GM18526 (cell line): Measurements from ENCODE around the gene C7orf57.

Source experiments
- POLR2A ChIP-seq: IDR thresholded peaks from 3 replicates; pipeline ENCODE4 v1.6.1; 2011; ENCODE audit not compliant: insufficient read length; ENCODE audit errors: extremely low read depth

Gene C7orf57

DNA sequence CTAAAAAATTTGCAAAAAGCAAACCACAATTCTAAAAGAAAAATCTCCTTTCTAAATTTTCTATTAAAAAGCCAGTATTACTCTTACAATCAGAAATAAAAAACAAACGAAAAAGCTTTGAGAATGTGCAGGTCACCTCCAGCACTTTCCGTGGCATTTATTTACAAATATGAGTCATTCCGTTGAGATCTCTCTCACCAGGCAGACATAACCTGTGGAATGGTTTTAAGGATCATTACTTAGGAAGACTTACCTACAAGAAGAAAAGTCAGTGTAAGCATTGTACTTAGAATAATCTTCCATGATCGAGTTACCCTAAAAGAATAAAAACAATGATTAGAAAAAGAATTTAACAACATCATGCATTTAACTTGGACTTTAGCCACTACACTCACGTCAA is 9.7 kb upstream of the C7orf57 start:
- no peak for TF ChIP-seq POLR2A

DNA sequence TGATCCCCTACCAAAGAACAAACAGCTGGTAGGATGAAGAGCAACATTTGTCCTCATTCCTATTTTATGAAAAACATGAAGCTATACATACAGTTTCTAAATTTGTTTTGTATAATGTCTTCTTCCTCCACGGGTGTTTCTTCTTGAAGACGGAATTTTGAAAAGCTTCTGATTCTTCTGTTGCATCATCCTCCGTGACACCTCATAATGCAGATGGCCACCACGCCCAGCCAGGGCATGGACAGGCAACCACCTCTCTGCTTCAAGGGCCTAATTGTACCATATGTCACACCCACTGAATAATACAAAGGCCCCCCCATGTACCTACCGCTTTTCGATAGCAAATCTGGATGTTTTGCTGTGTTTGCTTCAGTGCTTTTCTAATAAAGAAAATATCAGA is 6.4 kb upstream of the C7orf57 start, which contains the start of gene SUN3:
Gene SUN3, minus strand, starts transcription at position 170 of the 400 bp plus-strand sequence. Its CDS starts 169 bp downstream, at position 1.
- no peak for TF ChIP-seq POLR2A

DNA sequence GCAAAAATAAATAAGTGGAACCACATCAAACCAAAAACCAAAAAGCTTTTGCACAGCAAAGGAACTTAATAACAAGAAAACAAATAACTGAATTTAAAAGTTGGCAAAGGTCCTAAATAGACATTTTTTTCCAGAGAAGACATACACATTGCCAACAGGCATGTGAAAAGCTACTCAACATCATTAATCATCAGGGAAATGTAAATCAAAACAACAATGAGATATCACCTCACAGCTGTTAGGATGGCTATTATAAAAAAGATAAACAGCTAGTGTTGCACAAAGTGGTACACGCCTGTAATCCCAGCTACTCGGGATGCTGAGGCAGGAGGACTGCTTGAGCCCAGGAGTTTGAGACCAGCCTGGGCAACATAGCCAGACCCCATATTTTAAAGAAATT is 4.2 kb upstream of the C7orf57 start:
- TF ChIP-seq POLR2A: no peak

DNA sequence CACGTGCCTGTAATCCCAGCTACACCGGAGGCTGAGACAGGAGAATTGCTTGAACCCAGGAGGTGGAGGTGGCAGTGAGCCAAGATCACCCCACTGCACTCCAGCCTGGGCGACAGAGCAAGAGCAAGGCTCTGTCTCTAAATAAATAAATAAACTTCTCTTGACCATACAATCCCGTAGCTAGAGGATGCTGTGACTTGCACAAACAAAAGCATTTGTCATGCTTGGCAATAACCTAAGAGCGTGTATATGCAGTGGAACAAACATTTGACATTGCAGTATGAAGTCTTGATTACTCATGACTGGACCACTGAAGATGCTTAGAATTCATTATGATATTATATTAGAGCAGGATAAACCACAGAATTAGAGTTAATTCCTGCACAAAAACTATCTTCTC is 1.4 kb upstream of the C7orf57 start:
- TF ChIP-seq POLR2A: no peak

DNA sequence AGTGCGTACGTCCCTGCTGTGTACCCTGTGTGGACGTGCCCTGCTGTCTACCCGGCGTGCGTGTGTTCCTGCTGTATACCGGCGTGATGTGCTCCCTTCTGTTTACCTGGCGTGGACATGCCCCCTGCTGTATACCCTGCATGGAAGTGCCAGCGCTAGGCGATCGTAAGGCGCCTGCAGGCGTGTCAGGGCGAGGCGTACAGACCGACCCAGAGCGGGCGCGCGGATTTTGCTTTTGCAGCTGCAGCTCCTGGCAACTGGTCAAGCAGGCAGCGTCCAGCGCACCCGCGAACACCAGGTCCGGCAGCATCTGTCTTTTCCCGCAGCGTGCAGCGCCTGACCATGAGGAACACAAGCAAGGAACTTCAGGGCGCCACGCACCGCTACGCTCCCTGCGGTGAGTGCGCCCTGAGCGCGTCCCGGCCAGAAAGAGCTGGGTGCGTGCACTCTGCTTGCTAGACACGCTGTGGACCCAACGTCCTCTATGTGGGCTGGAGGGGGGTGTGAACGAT is 680 bp downstream of the C7orf57 start:
- no peak for TF ChIP-seq POLR2A

DNA sequence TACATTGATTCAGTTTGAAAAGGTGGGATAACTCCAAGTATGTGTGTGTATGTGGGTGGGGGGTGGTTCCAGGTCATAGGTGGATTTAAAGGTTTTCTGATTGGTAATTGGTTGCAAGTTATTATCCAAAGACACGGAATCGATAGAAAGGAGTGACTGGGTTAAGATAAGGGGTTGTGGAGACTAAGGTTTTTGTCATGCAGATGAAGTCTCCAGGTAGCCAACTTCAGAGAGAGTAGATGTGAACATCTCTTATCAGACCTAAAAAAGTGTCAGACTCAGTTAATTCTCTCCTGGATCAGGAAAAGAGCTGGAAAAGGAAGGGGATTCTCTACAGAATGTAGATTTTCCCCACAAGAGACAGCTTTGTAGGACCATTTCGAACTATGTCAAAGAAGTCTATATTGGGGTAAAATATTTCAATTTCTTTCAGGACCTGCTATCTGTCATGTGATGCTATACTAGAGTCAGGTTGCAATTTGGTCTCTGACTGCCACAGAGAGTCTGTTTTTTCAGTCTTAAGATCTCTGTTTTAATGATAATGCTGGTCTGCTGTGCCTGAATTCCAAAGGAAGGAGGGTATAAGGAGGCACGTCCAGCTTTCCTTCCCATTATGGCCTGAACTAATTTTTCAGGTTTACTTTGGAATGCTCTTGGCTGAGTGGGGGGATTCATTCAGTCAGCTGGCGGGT is 3.6 kb downstream of the C7orf57 start:
- TF ChIP-seq POLR2A: no peak

DNA sequence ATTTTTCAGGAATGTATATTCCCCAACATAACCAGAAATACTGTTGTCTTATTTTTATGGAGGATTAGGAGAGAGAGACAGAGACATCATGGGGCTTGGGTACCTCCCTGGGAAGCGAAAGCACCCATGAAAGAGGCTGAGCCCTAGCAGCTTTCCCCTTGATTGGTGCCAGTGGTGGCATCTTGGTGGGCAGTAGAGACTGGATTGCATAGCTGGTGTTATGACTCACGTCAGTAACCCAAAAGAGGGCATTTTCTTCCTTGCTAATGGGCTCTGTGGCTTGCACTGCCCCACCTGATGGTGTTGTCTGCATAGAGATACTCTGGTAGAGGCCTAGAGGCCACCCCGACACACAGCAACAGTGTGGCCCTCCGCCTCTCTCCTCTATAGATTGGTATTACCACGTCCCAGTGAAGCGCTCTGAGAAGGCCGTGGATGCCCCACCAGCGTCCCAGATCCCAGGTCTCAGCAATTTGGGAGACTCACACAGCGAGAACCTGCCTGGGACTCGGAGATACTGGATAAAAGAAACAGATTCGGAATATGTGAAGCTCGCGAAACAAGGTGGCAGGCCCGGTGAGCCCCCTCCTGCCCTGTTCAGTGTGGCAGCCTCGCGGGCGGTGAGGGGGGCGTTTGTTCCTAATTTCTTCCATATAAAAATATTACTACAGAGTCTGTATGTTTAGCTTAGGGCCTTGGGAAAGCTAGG is 5.8 kb downstream of the C7orf57 start:
- no peak for TF ChIP-seq POLR2A

DNA sequence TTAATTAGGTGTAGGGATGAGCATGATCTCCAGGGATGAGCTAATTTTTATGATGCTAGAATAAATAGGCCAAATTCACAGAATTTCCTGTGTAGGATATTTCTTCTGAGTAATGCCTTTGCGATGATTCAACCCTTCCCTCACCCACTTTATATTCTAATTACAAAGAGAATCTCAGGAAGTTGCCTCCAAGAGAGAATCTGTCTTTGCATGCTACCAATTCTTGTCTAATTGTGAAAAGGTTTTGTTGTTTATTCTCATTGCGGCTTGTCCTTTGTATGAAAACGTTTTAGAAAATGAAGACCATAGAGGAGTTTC is 6.3 kb downstream of the C7orf57 start:
- no peak for TF ChIP-seq POLR2A

DNA sequence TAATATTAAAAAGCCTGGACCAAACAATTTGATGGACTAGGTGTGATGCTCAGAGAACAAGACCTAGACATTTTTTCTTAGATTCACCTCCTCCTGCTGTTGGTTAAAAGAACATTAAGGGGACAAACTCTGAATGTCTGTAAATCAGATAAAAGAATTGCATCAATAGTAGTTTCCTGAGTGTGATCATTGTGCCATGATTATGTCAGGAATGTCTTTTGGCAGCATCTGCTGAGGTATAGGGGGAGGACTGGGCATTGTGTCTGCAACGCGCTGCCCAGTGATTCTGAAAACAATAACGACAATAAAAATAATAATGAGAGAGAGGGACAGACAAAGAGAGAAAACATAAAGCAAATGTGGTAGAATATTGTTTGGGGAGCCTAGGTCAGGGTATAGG is 6.9 kb downstream of the C7orf57 start:
- TF ChIP-seq POLR2A: no peak

DNA sequence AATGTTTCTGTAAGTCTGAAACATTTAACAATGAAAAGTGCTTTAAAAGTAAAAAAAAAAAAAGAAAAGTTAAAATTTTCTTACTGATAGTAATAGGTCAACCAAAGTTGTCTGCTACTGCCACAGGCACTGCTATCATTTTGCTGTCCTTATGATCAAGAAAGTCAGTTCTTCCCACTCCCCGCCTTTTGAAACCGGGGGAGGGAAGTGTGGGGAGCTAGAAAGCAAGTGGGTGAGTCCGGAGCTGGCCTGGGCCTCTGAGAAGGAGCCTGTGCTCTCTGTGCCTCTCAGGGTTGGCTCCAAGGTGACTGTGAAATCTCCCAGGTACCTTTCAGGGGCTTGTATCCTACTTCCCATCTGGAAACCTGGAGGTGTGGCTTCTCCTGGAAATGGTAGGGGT is 7.3 kb downstream of the C7orf57 start:
- no peak for TF ChIP-seq POLR2A

DNA sequence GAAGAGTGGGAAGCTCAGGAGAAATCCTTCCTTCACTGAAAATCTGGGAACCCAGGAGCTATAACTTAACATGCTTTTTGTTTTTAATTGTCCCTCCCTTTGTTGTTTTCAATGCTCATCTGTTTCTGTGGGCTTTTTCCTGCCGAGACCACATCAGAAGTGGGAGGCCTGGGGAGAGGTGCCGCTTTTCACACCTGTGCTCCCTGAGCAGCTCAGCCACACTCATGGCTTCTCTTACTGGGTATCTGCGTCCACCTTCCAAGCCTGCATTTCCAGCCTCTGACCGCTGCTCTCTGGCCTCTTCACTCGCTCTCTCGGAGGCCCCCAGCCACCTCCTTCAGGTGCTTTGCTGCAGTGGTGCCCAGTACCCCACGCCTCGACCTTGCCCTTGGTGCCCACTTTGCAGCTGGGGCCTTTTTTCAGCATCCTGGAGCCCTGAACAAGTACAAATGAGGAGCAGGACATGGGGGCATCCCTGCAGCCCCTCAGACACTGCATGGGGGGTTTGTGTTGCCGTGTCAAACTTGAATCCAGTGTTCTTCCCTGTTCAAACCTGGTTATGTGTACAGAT is 9.9 kb downstream of the C7orf57 start:
- TF ChIP-seq POLR2A: no peak

DNA sequence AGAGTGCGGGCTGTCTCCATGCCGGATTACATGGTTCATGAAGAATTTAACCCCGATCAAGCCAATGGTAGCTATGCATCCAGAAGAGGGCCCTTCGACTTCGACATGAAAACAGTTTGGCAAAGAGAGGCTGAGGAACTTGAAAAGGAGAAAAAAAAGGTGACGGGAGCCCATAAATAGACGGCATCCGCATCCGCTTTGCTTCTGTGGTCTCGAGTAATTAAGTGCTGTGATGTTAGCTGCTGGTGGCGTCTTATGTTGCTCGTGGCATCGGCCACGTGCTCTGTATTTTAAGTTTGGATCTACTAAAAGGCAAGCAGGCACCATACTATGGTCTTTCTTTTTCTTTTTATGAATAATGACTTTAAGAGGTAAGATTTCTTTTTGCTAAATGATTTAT is 11.1 kb downstream of the C7orf57 start:
- TF ChIP-seq POLR2A: no peak

DNA sequence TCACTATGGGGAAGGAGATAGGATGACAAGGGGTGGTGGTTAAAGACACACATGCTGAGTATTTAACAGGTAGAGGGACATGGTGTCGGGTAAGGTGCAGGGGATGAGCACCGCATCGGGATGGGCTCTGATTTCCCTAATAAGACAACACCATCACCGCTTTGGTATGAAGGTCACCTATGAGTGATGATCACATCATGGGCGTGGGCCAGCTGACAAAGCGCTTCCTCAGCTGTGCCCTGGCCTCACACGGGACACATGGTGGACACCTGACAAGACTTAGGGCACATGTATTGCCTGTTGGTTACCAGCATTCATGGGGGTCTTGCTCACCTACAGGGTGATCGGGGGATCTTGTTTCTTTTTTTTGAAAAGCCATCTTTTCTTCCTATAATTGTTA is 12.8 kb downstream of the C7orf57 start:
- TF ChIP-seq POLR2A: no peak

DNA sequence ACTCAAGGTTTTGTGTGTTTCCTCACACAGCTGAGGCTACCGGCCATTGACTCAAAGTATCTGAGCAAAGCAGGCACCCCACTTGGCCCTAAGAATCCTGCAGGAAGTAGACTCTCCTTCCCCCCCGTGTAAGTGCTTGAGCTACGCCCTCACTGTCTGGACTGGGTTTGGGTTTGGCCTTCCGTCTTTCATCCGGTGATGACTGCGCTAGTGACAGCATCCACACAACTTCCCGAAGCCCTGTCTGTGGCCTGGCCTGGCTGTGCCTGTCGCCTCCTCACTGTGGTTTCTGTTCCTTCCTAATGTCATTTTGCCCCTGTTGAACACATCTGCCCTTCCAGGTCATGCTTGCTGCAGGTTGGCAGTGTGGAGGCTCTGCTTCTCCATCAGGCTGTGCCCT is 14.5 kb downstream of the C7orf57 start:
- no peak for TF ChIP-seq POLR2A

DNA sequence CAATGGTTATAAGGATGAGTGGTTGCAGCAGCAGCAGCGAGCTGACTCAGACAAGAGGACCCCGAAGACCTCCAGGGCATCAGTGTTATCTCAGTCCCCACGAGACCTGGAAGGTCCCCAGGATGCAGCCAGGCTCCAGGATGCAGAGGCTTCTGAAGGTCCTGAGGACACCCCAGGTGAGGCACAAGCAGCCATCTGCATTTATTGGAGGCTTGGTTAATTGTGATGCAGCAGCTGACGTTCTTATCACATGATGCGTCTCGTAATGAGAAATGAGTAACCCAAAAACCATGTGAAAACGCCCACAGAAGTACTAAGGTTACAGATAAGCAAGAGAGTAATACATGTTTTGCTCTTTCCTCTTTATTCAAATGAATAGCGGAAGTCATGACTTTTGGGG is 17.4 kb downstream of the C7orf57 start:
- TF ChIP-seq POLR2A: no peak

DNA sequence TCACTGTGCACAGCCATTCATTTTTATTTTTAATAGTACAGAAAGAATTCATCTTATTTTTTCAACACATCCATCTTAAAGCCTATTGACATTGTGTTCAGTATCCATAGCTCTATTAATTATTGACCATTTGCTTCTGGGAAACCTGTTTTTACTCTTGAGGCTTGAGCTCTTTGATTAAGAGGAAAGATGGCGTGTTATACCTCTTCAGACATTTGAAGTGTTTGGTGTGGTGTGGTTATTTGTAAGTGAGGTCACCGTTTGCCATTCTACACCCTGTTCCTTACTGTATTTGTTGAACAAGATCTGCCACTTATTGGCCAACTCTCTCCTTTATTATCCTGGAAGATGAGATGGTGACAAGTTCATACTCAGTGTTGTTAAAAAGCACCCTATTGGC is 18.4 kb downstream of the C7orf57 start:
- TF ChIP-seq POLR2A: no peak

DNA sequence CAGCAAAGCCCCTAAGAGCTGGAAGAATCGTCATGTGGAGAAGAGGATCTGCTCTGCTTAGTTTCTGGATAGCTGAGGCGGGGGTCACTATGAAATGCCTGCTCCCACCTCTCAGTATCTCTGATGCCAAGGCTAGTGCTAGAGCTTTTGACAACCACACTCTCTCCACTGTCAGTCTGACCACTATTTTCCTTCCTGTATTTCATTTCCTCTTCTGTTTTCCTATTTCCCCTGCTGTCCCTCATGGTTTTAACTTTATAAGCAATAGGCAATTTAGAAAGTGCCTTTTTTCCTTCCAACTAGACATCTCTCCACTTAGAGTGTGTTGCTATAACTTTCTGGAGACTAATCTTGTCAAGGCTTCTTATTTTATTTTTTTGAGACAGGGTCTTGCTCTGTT is 23.6 kb downstream of the C7orf57 start:
- TF ChIP-seq POLR2A: no peak

DNA sequence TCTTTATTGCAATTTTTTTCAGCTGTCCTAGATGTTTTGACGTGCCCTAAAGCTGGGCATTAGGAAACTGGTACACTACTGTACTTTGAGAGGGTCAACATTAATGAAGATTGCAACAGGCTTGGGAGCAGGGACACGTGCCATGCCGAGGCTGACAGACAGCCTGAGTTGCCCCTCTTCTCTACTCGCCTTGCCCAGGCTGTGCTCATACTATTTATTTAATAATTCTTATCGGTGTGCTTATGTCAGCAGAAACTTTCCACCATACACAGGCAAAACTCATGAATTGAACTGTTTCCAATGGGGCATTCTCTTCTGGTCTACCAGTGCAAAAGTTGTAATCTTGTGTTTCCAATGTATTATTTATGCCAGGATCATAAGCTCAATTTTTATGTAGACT is 24.4 kb downstream of the C7orf57 start:
- no peak for TF ChIP-seq POLR2A
